B cell (primary cell): ENCODE results near the gene CYGB.

Experiments
- EZH2 ChIP-seq: IDR thresholded peaks from 2 replicates; pipeline ENCODE4 v1.6.1; 2012; ENCODE audit warnings: borderline replicate concordance, low read depth, mild to moderate bottlenecking, moderate library complexity, low read length; ENCODE audit not compliant: insufficient read depth, poor library complexity, severe bottlenecking
- TF ChIP-seq, protein P1 (sequence below): fragments of 200-600 bp; IDR thresholded peaks from one replicate; pipeline ENCODE4 v1.8.0; 2022; ENCODE audit warnings: antibody characterized with exemption, mild to moderate bottlenecking

DNA sequence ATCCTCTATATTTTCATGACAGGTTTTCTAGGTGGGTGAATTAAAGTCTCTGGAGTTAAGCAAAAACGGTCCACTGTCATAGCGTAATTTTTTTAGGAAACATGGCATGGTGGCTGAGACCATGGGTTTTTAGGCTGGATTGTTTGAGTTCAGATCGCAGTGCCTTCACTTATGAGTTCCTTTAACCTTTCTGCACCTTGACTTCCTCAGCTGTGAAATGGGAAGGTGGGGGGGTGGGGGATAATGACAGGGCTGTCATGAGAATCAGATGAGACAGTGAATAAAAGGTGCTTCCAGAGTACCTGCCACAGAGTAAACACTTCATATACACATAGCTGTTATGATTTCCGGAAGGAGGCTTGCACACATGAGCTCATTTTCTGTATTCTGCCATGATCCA is 14.2 kb upstream of the CYGB start:
- TF ChIP-seq, protein P1, sequence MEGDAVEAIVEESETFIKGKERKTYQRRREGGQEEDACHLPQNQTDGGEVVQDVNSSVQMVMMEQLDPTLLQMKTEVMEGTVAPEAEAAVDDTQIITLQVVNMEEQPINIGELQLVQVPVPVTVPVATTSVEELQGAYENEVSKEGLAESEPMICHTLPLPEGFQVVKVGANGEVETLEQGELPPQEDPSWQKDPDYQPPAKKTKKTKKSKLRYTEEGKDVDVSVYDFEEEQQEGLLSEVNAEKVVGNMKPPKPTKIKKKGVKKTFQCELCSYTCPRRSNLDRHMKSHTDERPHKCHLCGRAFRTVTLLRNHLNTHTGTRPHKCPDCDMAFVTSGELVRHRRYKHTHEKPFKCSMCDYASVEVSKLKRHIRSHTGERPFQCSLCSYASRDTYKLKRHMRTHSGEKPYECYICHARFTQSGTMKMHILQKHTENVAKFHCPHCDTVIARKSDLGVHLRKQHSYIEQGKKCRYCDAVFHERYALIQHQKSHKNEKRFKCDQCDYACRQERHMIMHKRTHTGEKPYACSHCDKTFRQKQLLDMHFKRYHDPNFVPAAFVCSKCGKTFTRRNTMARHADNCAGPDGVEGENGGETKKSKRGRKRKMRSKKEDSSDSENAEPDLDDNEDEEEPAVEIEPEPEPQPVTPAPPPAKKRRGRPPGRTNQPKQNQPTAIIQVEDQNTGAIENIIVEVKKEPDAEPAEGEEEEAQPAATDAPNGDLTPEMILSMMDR = no peak
- TF ChIP-seq EZH2 = no peak
